Suprapubic skin (tissue), 4 donors: ENCODE results near the gene MUC5B. TPM values are rescaled to one million over a fixed set of nuclear protein-coding genes. Genes with fewer than 3 reads are reported as not detected.

Experiments used
- DNase-seq, 2 donors: peaks; one replicate each; pipeline ENCODE4 v3.0.0-alpha.2; 2019; ENCODE audit warnings: low spot score in 2 of 2
- H3K27ac ChIP-seq: fragments of 200-600 bp; sonication (generic); one replicate; pipeline ENCODE4 v1.5.1; 2019
- H3K27me3 ChIP-seq: fragments of 200-600 bp; sonication (generic); one replicate; pipeline ENCODE4 v1.5.1; 2019
- H3K36me3 ChIP-seq: fragments of 200-600 bp; sonication (generic); one replicate; pipeline ENCODE4 v1.5.1; 2019
- H3K4me1 ChIP-seq: fragments of 200-600 bp; sonication (generic); one replicate; pipeline ENCODE4 v1.5.1; 2019
- H3K4me3 ChIP-seq: fragments of 200-600 bp; sonication (generic); one replicate; pipeline ENCODE4 v1.5.1; 2019; ENCODE audit warnings: mild to moderate bottlenecking
- H3K9me3 ChIP-seq: fragments of 200-600 bp; sonication (generic); one replicate; pipeline ENCODE4 v1.5.1; 2019
- EP300 ChIP-seq: sonication (generic); formaldehyde crosslinking; IDR thresholded peaks from one replicate; pipeline ENCODE4 v1.6.1; 2017; ENCODE audit warnings: antibody characterized with exemption
- POLR2A ChIP-seq, 2 donors: fragments of 450-650 bp; IDR thresholded peaks; one replicate each; pipeline ENCODE4 v1.6.1; 2017; ENCODE audit warnings: antibody characterized with exemption in 2 of 2, mild to moderate bottlenecking in 2 of 2, moderate library complexity in 2 of 2
- POLR2AphosphoS5 ChIP-seq, 3 donors: sonication (generic); formaldehyde crosslinking; IDR thresholded peaks; one replicate each; pipeline ENCODE4 v1.6.1; 2017; ENCODE audit warnings: antibody characterized with exemption in 3 of 3
- WGBS: methylation state at CpG from one replicate; pipeline ENCODE4 v1.1.5; 2018; 5-methylcytosine and 5-hydroxymethylcytosine counted together
- total RNA-seq, 4 donors: library from RNA; depleted of rRNA; stranded (reverse); fragments of >200 nt; gene quantifications; one replicate each; pipeline ENCODE4 v1.1.0, GENCODE V29; 2016
- TF ChIP-seq, protein P1 (sequence below), 2 donors: fragments of 200-600 bp in 1 of 2; fragments of 450-650 bp in 1 of 2; sonication (generic) in 1 of 2; IDR thresholded peaks; one replicate each; pipeline ENCODE4 v1.5.1; 2016 to 2019; ENCODE audit warnings: antibody characterized with exemption in 2 of 2, mild to moderate bottlenecking in 1 of 2, moderate library complexity in 1 of 2

MUC5B gene
- total RNA-seq, 4 donors from 2014 or later: 0.08 to 0.34 (median 0.13) TPM

DNA sequence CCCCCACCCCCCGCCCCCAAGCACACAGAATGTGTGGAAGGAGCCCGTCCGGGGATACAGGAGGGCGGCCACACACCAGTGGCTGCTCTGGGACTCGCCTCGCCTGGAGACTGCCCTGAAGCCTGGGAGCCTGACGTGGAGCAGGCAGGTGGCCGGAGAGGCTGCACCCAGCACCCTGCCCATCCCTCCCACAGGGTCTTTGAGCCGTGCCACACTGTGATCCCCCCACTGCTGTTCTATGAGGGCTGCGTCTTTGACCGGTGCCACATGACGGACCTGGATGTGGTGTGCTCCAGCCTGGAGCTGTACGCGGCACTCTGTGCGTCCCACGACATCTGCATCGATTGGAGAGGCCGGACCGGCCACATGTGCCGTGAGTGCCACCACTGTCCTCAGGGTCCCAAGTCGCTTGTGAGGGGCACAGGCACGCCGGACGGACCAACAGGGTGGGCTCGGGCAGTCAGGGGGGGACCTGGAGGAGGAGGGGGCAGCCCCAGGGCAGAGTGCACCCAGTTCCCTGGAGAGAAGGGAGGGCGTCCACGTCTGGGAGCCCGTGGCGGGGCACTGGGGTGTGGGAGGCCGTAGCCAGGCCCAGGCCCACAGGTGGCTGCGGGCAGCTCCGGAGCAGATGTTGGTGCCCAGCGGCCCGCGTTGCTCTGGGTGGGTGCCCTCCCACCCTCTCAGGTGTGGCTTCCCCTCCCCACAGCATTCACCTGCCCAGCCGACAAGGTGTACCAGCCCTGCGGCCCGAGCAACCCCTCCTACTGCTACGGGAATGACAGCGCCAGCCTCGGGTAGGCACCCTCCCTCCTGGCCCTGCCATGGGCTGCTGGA lies 27.0 kb upstream of the MUC5B start:
- TF ChIP-seq POLR2A (IDR thresholded peaks at IDR 0.05): no peak
- TF ChIP-seq EP300: no peak
- no peak for TF ChIP-seq POLR2AphosphoS5 (IDR thresholded peaks at IDR 0.05)
- TF ChIP-seq, protein P1, sequence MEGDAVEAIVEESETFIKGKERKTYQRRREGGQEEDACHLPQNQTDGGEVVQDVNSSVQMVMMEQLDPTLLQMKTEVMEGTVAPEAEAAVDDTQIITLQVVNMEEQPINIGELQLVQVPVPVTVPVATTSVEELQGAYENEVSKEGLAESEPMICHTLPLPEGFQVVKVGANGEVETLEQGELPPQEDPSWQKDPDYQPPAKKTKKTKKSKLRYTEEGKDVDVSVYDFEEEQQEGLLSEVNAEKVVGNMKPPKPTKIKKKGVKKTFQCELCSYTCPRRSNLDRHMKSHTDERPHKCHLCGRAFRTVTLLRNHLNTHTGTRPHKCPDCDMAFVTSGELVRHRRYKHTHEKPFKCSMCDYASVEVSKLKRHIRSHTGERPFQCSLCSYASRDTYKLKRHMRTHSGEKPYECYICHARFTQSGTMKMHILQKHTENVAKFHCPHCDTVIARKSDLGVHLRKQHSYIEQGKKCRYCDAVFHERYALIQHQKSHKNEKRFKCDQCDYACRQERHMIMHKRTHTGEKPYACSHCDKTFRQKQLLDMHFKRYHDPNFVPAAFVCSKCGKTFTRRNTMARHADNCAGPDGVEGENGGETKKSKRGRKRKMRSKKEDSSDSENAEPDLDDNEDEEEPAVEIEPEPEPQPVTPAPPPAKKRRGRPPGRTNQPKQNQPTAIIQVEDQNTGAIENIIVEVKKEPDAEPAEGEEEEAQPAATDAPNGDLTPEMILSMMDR (IDR thresholded peaks at IDR 0.05): no peak
- peak; percentile 51 to 70 for DNase-seq
- WGBS: 77% methylated on average over 21 of the region's 41 CpGs

DNA sequence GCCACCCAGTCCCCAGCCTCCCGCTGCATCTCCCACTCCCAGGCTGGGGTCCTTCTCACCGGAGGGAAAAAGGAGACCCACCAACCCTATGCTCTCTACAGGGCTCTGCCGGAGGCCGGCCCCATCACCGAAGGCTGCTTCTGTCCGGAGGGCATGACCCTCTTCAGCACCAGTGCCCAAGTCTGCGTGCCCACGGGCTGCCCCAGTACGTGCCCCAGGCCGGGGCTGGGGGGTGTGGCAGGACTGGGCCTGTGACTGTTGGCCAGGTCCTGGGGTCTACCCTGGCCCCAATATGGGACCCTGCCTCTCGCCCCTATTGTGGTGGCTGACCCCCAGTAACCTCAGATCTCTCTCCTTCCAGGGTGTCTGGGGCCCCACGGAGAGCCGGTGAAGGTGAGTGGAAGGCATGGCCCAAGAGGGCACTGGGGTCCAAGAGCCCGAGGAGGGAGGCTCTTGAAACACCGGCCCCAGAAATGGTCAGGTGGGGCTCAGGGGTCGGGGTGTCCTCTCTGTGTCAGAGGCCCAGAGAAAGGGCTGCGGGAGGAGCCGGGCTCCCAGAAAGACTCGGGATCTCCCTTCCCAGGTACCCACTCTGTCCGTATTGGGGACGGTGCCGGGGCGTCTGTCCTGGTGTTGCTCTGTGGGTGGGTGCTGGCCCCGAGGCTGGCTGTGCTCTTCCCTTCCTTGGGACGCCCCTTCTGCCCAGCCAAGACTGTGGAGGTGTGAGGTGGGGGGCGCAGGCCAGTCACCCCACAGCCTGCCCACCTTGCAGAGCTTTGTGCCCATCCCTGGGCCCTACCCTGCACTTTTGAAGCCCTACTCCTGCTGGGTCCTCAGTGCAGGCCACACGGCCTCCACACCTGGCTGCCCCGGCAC lies 26.1 kb upstream of the MUC5B start:
- Histone ChIP-seq H3K9me3 (no peaks in the 10 kb centered on the region), H3K36me3 (no peaks in the 10 kb centered on the region), H3K27ac (no peak overlapping the region), H3K4me1 (peaks cover 17% of the 10 kb centered on the region), H3K4me3 (no peak overlapping the region), H3K27me3 (peaks cover 77% of the 10 kb centered on the region)
- 73% methylated on average over 10 of the region's 28 CpGs for WGBS
- peak; percentile 48 to 71 for DNase-seq
- no peak for TF ChIP-seq EP300

More for the DNA sequence above, 27.0 kb upstream of the MUC5B start:
- Histone ChIP-seq H3K36me3 (no peaks in the 10 kb centered on the region), H3K4me1 (peaks cover 17% of the 10 kb centered on the region), H3K27me3 (peaks cover 74% of the 10 kb centered on the region), H3K27ac (no peak overlapping the region), H3K4me3 (no peak overlapping the region), H3K9me3 (no peaks in the 10 kb centered on the region)

DNA sequence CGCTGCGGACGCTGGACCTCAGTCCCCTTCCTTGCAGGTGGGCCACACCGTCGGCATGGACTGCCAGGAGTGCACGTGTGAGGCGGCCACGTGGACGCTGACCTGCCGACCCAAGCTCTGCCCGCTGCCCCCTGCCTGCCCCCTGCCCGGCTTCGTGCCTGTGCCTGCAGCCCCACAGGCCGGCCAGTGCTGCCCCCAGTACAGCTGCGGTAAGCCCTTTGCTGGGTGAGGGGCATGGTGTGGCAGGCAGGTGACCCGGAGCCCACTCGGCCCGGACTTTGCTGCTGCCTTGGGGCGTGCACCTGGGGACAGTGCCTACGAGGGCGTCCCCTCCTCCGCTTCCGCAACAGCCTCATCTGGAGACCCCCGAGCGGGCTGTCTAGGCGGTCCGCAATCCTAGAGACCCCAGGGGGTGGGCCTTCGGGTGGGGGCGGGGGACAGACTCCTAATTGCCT lies 25.4 kb upstream of the MUC5B start:
- Histone ChIP-seq H3K27ac (no peak overlapping the region), H3K36me3 (no peaks in the 10 kb centered on the region), H3K27me3 (peaks cover 78% of the 10 kb centered on the region), H3K4me3 (no peak overlapping the region), H3K4me1 (peaks cover 17% of the 10 kb centered on the region), H3K9me3 (no peaks in the 10 kb centered on the region)
- DNase-seq: peak in 1 of 2 donors; percentile 50
- WGBS: no CpG with 5 or more reads among the region's 29 CpGs
- TF ChIP-seq, protein P1 (IDR thresholded peaks at IDR 0.05): no peak
- no peak for TF ChIP-seq POLR2A (IDR thresholded peaks at IDR 0.05)
- no peak for TF ChIP-seq EP300
- TF ChIP-seq POLR2AphosphoS5 (IDR thresholded peaks at IDR 0.05): no peak

DNA sequence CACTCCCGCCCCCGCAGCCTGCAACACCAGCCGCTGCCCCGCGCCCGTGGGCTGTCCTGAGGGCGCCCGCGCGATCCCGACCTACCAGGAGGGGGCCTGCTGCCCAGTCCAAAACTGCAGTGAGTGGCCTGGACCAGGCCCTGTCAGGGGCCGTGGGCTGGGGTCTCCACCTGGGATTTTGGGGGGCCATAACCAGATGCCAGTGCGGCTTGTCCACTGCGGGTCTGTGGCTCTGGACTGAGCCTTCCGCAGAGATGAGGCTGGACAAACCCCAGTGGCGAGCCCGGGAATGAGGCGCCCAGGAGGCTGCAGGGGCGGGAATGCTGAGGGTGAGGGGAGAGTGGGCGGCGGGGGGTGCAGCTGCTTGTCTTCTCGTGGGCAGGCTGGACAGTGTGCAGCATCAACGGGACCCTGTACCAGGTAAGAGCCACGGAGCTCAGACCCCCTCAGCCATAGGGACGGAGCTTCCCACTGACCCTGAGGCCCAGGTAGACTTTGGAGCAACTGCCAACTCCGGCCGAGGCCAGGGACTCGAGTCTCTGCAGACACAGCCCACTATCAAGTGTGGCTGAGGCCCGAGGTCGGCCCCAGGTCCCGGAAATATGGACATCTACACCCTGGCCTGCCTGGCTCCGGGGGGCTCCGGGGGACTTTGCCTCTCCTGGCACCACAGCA lies 24.8 kb upstream of the MUC5B start:
- Histone ChIP-seq H3K27me3 (peaks cover 78% of the 10 kb centered on the region), H3K4me3 (no peak overlapping the region), H3K36me3 (no peaks in the 10 kb centered on the region), H3K4me1 (peaks cover 18% of the 10 kb centered on the region), H3K9me3 (no peaks in the 10 kb centered on the region), H3K27ac (no peak overlapping the region)
- no peak for TF ChIP-seq EP300
- DNase-seq: peak; percentile 52 to 71
- 87% methylated on average over 7 of the region's 33 CpGs for WGBS

DNA sequence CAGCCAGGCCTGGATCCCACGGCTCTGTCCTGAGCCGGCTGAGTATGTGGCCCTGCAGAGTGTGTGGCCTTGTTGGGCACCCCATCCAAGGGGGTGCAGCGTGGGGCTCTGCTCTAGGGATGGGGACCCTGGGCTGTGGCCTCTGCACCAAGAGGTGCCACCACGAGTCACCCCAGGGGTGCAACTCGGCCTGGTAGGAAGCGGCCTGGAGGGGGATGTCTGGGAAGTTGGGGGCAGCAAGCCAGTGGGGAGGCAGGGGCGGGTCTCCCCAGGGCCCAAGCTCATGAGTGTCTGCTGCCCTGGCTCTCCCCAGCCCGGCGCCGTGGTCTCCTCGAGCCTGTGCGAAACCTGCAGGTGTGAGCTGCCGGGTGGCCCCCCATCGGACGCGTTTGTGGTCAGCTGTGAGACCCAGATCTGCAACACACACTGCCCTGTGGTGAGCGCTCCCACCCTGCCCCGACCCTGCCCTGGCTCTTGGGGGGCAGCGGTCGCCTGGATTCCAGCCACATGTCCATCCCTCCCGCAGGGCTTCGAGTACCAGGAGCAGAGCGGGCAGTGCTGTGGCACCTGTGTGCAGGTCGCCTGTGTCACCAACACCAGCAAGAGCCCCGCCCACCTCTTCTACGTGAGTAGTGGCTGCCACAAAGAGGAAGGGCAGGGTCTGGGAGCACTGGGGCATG lies 24.2 kb upstream of the MUC5B start:
- Histone ChIP-seq H3K27me3 (peaks cover 79% of the 10 kb centered on the region), H3K36me3 (no peaks in the 10 kb centered on the region), H3K4me3 (no peak overlapping the region), H3K9me3 (no peaks in the 10 kb centered on the region), H3K27ac (no peak overlapping the region), H3K4me1 (peaks cover 21% of the 10 kb centered on the region)
- TF ChIP-seq EP300 (no peak), POLR2AphosphoS5 (IDR thresholded peaks at IDR 0.05) (no peak), POLR2A (IDR thresholded peaks at IDR 0.05) (no peak)
- TF ChIP-seq, protein P1 (IDR thresholded peaks at IDR 0.05): no peak
- 93% methylated on average over 3 of the region's 26 CpGs for WGBS
- peak; percentile 60 to 76 for DNase-seq
